Ovary (tissue), 3 donors: ENCODE data around the gene PPP1R2.

ENCODE experiments used
- CTCF ChIP-seq, 3 donors: fragments of 450-650 bp in 2 of 3; fragments of 200-600 bp in 1 of 3; IDR thresholded peaks; one replicate each; pipeline versions ENCODE4 v1.5.1 to v1.8.0; 2016 to 2022; ENCODE audit warnings: antibody characterized with exemption in 3 of 3, mild to moderate bottlenecking in 1 of 3
- POLR2A ChIP-seq: fragments of 450-650 bp; IDR thresholded peaks from one replicate; pipeline ENCODE4 v1.6.1; 2017; ENCODE audit warnings: antibody characterized with exemption, mild to moderate bottlenecking, moderate library complexity
- donor health status: DM: no; HTN: no; CAD: no.

GRCh38 chr3:195550723-195551122, 7.6 kb upstream of the PPP1R2 start:
- no peak for TF ChIP-seq CTCF (IDR thresholded peaks at IDR 0.05)
- TF ChIP-seq POLR2A, result no peak
